DMS114 treated with DMSO at 0.1 percent for 48 hours (cell line): ENCODE results near the gene DLG1.

Experiments used
- DNase-seq: peaks from one replicate; lab custom pipeline; 2025; ENCODE audit not compliant: unreplicated experiment; lab: John Stamatoyannopoulos, UW

DLG1 gene

GRCh38 chr3:197031315-197032285 lies 266.8 kb downstream of the DLG1 start:
- DNase-seq, result no peak

GRCh38 chr3:197030379-197031314 lies 267.8 kb downstream of the DLG1 start:
- no peak for DNase-seq

- no peak for DNase-seq
These were observed 268.8 kb downstream of the DLG1 start, which contains the start of gene MELTF for GRCh38 chr3:197029511-197030167. MELTF (minus strand) TSS chr3:197029817; CDS start chr3:197029702, 115 bp downstream.

- DNase-seq, result no peak
These were observed 269.5 kb downstream of the DLG1 start for GRCh38 chr3:197028728-197029510.

GRCh38 chr3:197027896-197028727 lies 270.3 kb downstream of the DLG1 start:
- no peak for DNase-seq

- no peak for DNase-seq
These were observed 271.1 kb downstream of the DLG1 start for GRCh38 chr3:197027151-197027895.

GRCh38 chr3:197026481-197026866 lies 271.9 kb downstream of the DLG1 start:
- DNase-seq, result no peak

- DNase-seq, result no peak
These were observed 272.5 kb downstream of the DLG1 start for GRCh38 chr3:197025736-197026480.

DNA sequence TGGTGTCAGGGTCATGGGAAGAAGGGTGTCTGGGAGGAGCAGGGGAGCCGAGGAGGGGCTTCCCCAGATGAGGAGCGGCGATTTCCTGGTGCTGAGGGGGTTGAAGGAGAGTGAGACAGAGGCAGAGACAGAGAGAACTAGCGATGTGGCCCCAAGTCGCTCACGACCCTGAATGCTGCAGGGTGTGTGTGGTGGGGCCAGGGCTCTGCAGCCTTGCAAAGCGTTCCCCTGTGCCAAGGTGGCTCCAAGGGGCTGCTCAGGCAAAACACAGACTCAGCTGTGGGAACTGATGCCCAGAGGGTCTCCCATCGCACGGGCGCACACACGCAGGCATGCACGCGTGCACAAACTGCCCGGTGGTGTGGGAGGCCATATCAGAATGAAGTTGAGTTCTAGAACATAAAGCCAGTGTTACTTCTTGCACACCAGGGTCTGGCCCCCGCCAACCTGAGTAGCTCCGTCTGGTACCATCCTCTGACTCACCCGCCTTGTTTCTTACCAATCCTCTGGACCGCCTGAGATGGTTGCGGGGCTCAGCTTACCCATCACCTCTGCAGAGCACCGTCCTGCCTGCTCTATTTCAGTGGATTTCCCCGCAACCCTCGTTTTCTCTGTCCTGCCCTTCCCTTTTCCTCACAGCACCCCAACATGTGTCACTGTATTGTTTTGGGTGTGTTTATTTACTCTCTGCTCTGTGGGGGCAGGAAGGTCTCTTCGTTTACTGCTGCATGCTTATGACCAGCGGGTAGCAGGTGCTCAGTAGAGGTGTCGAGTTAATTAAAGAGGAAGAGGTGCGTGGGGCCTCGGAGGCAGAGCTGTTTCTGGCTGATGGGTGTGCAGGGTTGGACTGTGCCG lies 273.3 kb downstream of the DLG1 start:
- DNase-seq, result no peak

GRCh38 chr3:197023998-197024651 lies 274.3 kb downstream of the DLG1 start:
- DNase-seq, result no peak

GRCh38 chr3:197023241-197023997 lies 275.0 kb downstream of the DLG1 start:
- DNase-seq, result no peak

DNA sequence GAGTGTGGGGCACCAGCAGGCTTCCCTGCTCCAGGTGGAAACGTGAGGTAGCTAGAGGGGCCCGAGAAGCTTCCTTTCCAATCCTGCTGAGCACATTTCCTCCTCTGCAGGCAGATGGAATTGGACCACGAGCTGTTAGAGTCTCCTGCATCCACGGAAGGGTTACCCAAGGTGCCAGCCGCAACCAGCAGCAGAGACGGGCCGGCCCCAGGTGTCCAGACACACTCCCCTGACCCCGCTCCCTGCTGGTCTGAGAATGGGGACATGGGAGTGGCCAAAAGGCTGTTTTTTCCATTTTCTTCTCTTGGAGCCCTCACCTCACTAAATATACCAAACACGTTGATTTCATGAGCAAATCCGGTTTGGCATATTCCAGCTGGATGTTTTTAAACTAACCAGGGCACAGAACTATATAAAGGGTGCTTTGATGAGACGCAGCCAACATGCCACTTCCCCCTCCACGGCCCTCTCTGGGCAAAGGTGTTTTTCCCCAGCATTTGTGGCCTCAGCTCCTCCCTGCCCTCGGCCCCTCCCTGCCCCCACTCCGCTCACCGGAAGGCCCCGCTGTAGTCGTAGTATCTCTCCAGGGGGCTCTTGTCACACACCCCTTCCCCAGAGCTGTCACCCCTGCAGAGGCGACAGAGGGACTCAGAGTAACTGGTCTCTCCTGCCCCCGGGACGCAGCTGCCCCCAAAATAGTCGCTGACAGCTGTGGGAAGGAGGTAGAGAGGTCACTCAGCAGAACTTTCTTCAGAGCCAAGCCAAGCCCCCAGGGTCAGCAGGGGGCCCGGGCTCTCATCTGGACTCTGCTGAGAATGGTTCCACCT lies 275.8 kb downstream of the DLG1 start:
- DNase-seq, result no peak

DNA sequence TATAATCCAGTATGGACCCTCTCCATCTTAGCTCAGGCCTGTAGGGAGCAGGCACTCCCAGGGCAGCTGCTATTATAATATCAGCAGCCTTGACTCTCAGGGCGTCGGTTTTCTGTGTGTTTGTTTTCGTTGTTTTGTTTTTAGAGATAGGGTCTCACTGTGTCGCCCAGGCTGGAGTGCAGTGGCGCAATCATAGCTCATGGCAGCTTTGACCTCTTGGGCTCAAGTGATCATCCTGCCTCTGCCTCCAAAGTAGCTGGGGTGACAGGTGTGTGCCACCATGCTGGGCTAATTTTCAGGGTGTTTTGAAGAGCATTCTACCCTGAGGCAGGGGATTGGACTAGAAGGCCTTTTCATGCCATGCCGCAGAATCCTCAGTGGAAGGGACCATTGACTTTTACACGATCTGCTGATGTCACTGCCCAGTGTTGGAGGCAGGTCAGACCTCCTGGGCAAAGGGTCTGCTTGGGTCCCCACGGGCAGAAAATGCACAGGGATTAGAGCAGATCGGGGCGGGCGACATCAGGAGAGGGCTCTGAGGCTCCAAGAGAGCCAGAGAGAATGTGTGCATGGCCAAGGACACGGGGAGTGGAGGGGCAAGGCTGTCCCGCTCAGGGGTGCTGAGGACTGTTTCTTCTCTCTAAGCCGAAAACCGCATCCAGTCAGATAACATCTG lies 276.5 kb downstream of the DLG1 start:
- DNase-seq, result no peak

DNA sequence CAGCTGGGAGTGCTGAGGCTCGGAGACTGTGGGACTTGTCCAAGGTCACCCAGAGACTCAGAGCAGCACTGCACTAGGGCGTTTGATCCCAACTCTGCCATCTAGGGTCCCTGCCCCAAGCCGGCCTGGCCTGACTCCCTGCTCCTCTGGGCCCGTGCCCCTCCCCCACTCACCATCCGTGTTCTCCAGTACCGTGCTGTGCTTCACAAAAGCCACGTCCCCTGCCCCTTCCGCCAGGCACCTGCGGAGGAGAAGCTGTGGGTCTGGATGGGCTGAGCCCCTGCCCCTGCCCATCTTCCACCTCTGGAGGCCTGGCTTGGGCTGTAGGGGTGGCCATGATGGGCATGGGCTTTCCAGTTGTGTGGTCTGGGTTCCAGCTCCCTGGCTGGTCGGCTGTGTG lies 277.2 kb downstream of the DLG1 start:
- no peak for DNase-seq
